ENCODE measurements around the gene DYRK4. TPM values are rescaled to one million over a fixed set of nuclear protein-coding genes. Genes with fewer than 3 reads are reported as not detected.
"Not testable (repeated sequence)": the region's sequence is repeated elsewhere in the genome, so short reads cannot be mapped to it uniquely, and the experiment has no call there.

The DYRK4 gene
- total RNA-seq: 10 to 100 TPM in 1 of 2 donors, 1 to 10 TPM in 1; 7.9 to 13.2 TPM

GRCh38 chr12:4562034-4562657 lies at the start of gene DYRK4:
Gene DYRK4 (plus strand): TSS chr12:4562208. CDS start chr12:4562246, 38 bp downstream.
- peaks cover 9% of the 10 kb centered on the region for H3K4me1 ChIP-seq
- H3K9me3 ChIP-seq: no peaks in the 10 kb centered on the region
- H3K27me3 ChIP-seq: no peaks in the 10 kb centered on the region
- ATAC-seq: peak; percentile 95
- DNase-seq: peak; percentile 82 to 91 (median 86)
- no peaks in the 10 kb centered on the region for H3K36me3 ChIP-seq (replicated peaks in 1 of 2; ENCODE audit: insufficient read depth in 1 of 2, low read depth in 2 of 2)
- H3K27ac ChIP-seq: peak within 1 kb of the TSS in 1 of 4 donors; percentile 5
- 6% methylated on average over 41 to 44 of the region's 44 CpGs for WGBS, 2 donors
- no peak within 1 kb of the TSS for H3K4me3 ChIP-seq
- intact Hi-C loops (cut with DNase I): no loop called here
- TF ChIP-seq CTCF (IDR thresholded peaks at IDR 0.05) (no peak), POLR2A (IDR thresholded peaks at IDR 0.05) (peak in 1 of 3 donors; percentile 26)

- WGBS, 2 donors: 84 to 91% methylated on average over 5 of the region's 5 CpGs
- H3K9me3 ChIP-seq: no peaks in the 10 kb centered on the region
- H3K27ac ChIP-seq: no peak overlapping the region
- intact Hi-C loops (cut with DNase I): no loop called here
- DNase-seq (no peak), ATAC-seq (no peak)
- no peaks in the 10 kb centered on the region for H3K27me3 ChIP-seq
- H3K4me3 ChIP-seq: no peak overlapping the region
- no peaks in the 10 kb centered on the region for H3K4me1 ChIP-seq
- TF ChIP-seq POLR2A (IDR thresholded peaks at IDR 0.05) (no peak), CTCF (IDR thresholded peaks at IDR 0.05) (no peak)
- peaks cover 0 to 3% of the 10 kb centered on the region in 2 donors for H3K36me3 ChIP-seq (replicated peaks in 1 of 2; ENCODE audit: insufficient read depth in 1 of 2, low read depth in 2 of 2)
Measured at GRCh38 chr12:4518106-4518728, 43.8 kb upstream of the DYRK4 start.

GRCh38 chr12:4523443-4523842 lies 38.6 kb upstream of the DYRK4 start:
- intact Hi-C loops (cut with DNase I): not testable (repeated sequence)

GRCh38 chr12:4526923-4527546 lies 35.0 kb upstream of the DYRK4 start:
- no peak for DNase-seq
- H3K27ac ChIP-seq: no peak overlapping the region
- no peak overlapping the region for H3K4me3 ChIP-seq
- peaks cover 0 to 8% of the 10 kb centered on the region in 2 donors for H3K36me3 ChIP-seq (replicated peaks in 1 of 2; ENCODE audit: insufficient read depth in 1 of 2, low read depth in 2 of 2)
- intact Hi-C loops (cut with DNase I): no loop called here
- ATAC-seq: no peak
- TF ChIP-seq POLR2A (IDR thresholded peaks at IDR 0.05) (no peak), CTCF (IDR thresholded peaks at IDR 0.05) (peak; percentile 14 to 67 (median 45))
- no peaks in the 10 kb centered on the region for H3K27me3 ChIP-seq
- H3K4me1 ChIP-seq: no peaks in the 10 kb centered on the region
- 93 to 95% methylated on average over 2 of the region's 2 CpGs for WGBS, 2 donors
- no peaks in the 10 kb centered on the region for H3K9me3 ChIP-seq

More at GRCh38 chr12:4523443-4523842, 38.6 kb upstream of the DYRK4 start:
- 94 to 97% methylated on average over 7 of the region's 7 CpGs for WGBS, 2 donors
- not testable (repeated sequence) for H3K27me3 ChIP-seq; H3K4me1 ChIP-seq; H3K27ac ChIP-seq; ATAC-seq; H3K36me3 ChIP-seq (replicated peaks in 1 of 2; ENCODE audit: insufficient read depth in 1 of 2, low read depth in 2 of 2); H3K9me3 ChIP-seq; DNase-seq; H3K4me3 ChIP-seq

- ATAC-seq (no peak), DNase-seq (no peak)
- H3K27me3 ChIP-seq: no peaks in the 10 kb centered on the region
- H3K4me3 ChIP-seq: no peak overlapping the region
- intact Hi-C loops (cut with DNase I): no loop called here
- H3K27ac ChIP-seq: no peak overlapping the region
- H3K9me3 ChIP-seq: no peaks in the 10 kb centered on the region
- H3K36me3 ChIP-seq (replicated peaks in 1 of 2; ENCODE audit: insufficient read depth in 1 of 2, low read depth in 2 of 2): peaks cover 0 to 10% of the 10 kb centered on the region in 2 donors
- no peaks in the 10 kb centered on the region for H3K4me1 ChIP-seq
- 65 to 68% methylated on average over 1 of the region's 1 CpG for WGBS, 2 donors
- TF ChIP-seq CTCF (IDR thresholded peaks at IDR 0.05) (no peak), POLR2A (IDR thresholded peaks at IDR 0.05) (no peak)
Measured at GRCh38 chr12:4530160-4530559, 31.8 kb upstream of the DYRK4 start.

Measured in body of pancreas (tissue), 4 donors.